GM12801 (cell line): ENCODE results near the gene ARHGEF9.

Experiments used
- TF ChIP-seq, protein P1 (sequence below): IDR thresholded peaks from one replicate; pipeline ENCODE4 v1.5.1; 2011; ENCODE audit warnings: control low read depth; ENCODE audit not compliant: insufficient read length; ENCODE audit errors: extremely low read depth

The ARHGEF9 gene

DNA sequence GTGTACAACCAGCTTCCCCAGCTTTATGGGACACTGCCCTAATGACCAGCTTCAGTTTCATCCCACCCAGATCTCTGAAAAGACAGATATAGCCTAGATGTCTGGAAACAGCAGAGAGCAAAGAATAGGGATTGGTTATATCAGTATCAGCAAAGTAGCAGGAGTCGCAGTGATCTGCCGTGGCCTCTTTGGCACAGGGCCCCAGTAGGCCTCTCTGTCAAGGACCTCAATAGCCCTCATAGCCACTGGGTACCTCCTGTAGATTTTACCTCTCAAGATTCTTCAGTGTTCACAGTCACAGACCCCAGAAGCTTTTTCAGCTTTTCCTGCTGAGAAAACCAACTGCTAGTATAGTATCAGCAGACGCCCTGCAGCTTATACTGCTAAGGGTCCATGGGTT lies 104.6 kb downstream of the ARHGEF9 start:
- TF ChIP-seq, protein P1, sequence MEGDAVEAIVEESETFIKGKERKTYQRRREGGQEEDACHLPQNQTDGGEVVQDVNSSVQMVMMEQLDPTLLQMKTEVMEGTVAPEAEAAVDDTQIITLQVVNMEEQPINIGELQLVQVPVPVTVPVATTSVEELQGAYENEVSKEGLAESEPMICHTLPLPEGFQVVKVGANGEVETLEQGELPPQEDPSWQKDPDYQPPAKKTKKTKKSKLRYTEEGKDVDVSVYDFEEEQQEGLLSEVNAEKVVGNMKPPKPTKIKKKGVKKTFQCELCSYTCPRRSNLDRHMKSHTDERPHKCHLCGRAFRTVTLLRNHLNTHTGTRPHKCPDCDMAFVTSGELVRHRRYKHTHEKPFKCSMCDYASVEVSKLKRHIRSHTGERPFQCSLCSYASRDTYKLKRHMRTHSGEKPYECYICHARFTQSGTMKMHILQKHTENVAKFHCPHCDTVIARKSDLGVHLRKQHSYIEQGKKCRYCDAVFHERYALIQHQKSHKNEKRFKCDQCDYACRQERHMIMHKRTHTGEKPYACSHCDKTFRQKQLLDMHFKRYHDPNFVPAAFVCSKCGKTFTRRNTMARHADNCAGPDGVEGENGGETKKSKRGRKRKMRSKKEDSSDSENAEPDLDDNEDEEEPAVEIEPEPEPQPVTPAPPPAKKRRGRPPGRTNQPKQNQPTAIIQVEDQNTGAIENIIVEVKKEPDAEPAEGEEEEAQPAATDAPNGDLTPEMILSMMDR, result no peak

DNA sequence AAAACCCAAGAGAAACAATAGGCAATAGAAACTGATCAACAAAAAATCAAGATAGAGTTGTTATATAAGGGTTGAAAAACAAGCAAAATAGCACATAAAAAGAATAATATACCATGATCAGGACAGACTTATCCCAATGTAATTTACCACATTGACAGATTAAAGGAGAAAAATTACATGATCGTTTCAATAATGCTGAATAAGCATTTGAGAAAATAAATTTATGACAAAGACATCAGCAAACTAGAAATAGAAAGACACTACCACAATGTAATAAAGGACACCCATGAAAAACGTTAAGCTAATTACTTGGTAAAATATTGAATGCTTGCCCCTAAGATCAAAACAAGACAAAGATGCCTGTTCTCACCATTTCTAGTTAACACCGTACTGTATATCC lies 105.6 kb downstream of the ARHGEF9 start:
- TF ChIP-seq, protein P1, result no peak

DNA sequence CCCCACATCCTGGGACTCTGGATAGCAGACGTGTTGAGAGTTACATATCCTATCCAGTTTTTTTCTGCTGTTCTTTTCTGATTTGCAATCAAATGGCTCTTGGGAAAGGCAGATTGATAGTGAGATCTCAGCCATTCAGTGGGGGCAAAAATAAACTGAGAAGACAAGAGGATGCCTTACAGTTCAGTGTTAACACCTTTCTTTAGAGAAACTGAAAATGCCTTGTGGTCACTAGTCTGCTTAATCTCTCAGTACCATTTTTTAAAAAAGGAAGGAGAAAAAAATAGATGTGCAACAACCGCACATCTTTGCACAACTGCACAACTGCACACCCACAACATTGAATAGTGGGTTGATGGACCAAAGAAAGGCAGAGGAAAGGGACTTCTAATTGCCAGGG lies 109.3 kb downstream of the ARHGEF9 start:
- TF ChIP-seq, protein P1, result no peak

DNA sequence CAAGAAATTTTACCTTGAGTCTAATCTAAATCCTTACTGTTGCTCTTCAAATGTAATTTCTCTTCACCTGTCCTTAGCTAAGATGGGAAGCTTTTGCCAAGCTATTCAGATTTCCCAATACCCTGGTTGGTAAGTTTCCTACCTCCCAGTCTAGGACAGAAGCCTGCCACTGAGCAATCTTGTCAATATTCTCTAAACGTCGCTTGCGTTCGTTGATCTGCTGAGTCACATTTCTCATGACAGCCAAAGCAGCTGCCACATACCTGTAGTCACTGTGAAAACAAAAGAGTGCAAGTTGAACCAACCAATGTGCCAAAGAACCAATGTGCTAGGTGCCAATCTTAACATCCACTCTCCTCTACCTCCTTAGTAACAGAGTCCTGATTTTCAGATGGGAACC lies 111.1 kb downstream of the ARHGEF9 start:
- TF ChIP-seq, protein P1, result no peak

DNA sequence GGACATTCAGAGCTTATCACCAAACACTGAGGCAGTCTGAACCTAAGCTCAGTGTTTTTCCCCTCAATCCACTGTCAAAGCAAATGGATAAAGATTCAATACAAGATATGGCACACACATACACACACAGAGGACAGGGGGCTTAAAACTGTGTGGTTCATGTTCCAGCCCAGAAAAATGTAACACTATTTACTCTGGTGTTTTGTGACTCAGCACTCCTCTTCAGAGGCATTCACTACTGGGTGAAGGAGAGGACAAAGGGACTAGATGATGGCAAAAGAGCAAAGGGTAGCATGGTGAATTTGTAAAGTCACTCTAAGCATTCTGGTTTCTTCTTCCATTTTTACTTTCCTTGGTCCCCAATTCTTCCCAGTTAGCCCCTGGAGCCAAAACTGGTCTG lies 120.3 kb downstream of the ARHGEF9 start:
- TF ChIP-seq, protein P1, result no peak

DNA sequence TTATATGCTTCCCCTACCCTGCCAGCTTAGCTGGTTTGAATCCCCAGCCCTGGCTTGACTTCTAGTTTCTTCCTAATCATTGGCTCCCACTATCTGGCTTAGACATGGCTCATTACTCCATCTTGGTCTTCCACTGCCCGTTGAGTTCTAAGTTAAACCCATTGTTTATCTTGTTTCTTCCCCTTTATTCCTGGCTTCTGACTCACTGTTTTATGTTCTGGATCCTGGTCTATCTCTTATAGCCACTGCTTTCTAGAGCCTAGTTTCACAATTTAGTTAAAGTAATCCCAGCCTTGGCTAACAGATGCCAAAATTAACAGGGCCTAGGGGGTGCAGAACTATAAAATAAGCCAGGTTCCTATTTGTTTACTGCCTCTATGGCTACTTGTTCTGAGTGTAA lies 120.9 kb downstream of the ARHGEF9 start:
- TF ChIP-seq, protein P1, result no peak

DNA sequence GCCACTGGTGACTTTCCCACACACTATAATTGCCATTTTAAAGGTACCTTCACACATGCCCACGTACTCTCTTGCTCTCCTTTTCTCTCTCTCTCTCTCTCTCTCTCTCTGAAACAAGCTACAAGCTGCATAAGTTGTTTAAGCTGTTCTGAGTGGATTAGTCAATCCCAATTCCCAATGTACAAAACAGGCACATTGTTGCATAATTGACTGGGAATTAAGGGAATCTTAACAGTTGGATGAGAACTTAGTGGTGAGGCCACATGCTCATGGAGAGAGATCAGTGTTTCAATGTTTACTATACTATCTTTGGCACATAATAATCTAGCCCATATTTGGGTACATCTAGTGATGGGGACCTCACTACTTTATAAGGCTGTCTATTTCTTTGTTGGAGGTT lies 123.3 kb downstream of the ARHGEF9 start:
- TF ChIP-seq, protein P1, result no peak

DNA sequence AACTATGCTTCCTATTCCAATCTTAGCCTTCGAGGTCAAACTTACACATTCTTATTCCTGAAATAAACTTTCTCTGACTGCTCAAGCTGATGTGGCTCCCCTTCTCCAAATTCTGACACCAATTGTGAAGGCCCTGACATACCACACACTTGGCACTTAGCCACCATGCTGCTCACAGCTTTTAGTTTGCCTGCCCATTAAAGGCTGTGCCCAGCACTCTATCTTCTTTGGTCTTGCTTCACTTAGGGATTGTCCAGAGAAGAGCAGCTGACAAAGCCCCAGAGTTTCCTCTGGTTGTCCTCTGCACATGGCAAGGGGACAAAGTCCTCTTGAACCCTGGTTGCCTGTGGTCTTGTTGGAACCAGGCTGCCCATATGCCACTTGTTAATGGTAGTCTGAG lies 126.1 kb downstream of the ARHGEF9 start:
- TF ChIP-seq, protein P1, result no peak
